GM19455 (cell line): ENCODE results near the gene EIF5.
"Not testable (repeated sequence)": the region's sequence is repeated elsewhere in the genome, so short reads cannot be mapped to it uniquely, and the experiment has no call there.

Source experiments
- ATAC-seq: cut with Tn5 transposase; IDR thresholded peaks from one replicate; pipeline ENCODE4 v1.9.1; 2021; ENCODE audit not compliant: unreplicated experiment

The EIF5 gene

GRCh38 chr14:103332143-103332919 lies 1.7 kb upstream of the EIF5 start:
- no peak for ATAC-seq

DNA sequence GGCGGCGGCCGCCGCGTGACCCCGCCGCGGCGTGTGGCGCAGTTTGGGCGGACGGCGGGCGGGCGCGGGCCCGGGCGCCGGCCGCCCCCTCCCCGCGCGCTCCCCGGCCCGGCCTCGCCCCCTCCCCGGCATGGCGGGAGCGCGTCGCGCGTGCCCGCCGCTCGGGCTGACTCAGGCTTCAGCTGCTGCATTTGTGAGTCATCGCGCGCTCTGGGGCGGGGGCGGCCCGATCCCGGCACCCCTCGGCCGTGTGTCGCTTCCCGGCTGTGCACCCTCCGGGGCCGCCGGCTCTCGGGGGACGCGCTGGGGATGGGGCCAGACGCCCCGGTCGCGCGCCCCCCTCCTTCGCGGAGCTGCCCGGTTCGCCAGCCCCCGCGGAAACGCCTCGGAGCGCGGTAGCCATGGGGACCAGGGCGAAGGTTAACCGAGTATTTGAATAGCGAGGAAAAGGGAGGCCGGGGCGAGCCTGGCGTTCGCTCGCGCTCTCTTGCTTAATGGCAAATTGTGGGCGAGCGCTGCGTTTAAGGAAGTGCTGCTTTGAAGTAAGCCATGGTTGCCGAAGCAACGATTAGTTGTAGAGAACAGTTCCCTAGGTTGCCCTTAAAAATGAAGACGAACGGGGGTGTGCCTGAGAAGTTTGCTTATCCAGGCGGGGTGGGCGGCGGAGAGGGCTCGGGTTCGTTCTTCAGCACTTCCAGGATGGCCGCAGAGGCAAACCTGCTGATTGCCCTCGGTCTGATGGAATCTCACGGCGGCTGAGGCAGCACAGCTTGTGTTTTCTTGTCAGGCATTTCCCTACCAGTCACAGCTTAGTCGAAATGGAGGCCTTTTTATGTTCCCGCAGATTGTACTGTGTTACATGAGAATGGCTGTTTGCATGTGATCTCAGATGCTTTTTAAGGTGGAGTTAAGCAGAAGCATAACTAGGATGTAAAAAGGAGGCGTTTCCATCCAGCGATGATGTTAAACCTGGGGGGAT lies 896 bp downstream of the EIF5 start:
- ATAC-seq = peak; percentile 16

DNA sequence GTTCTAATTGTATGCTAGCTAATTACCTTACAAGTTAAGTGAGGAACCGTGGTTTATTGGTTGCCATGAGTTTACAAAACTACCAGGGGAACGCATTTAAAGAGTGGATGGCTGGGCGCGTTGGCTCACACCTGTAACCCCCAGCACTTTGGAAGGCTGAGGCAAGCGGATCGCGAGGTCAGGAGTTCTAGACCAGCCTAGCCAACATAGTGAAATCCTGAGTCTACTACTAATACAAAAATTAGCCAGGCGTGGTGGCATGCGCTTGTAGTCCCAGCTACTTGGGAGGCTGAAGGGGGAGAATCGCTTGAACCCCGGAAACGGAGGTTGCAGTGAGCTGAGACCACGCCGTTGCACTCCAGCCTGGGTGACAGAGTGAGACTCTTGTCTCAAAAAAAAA lies 2.2 kb downstream of the EIF5 start:
- ATAC-seq = no peak

DNA sequence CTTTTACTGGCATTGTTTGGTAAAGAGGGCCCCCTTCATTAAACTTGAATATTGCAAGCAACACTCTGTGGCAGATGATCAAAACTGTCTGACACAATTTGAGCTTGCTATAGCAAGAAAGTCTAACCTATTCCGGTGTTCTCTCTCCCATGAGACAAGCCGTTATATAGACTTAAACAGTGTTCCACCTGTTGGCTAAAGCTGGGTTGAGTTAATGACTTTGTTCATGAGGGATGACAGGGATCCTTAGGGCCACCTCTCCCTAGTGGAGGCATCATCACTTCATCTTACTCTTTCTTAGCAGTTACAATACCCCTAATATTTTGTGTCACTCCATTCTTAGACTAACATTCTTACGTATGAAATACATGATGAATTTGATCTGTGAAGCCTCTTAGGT lies 3.8 kb downstream of the EIF5 start:
- no peak for ATAC-seq

DNA sequence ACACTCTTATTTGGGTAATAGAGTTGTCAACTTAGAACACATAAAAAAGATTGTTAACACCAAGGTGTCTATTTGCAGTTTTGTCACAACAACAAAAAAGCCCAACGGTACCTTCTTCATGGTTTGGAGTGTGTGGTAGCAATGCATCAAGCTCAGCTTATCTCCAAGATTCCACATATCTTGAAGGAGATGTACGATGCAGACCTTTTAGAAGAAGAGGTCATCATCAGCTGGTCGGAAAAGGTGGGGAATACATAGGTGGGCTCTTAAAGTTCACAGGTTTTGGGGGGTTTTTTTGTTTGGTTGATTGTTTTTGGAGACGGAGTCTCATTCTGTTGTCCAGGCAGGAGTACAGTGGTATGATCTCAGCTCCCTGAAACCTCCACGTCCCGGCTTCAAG lies 5.5 kb downstream of the EIF5 start:
- ATAC-seq = no peak

DNA sequence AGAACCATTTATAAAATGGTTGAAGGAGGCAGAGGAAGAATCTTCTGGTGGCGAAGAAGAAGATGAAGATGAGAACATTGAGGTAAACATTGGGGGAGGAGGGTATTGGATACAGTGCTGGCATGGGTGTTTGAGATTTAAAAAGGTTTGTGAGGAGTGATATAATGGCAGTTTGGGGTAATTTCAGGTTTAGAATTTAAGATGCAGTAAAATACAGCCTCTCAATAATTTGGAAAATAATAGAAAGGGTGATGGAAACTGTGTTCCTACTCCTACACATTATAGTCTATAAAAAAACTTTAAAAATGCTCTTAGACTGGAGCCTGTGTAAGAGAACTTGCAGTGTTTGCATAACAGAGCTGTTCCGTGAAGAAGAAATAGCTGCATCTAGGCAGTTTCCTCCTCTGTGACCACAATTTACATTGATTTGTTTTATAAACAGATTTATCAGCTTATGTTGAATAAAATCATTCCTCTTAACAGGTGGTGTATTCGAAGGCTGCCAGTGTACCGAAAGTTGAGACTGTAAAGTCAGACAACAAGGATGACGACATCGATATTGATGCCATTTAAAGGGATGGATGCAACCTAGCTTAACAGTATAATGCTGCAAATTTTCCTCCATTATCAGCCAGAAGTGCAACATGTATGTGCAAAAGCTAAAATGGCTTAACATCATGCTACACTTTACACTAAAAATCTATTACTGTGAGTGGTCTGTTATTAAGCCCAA lies 6.6 kb downstream of the EIF5 start:
- no peak for ATAC-seq

DNA sequence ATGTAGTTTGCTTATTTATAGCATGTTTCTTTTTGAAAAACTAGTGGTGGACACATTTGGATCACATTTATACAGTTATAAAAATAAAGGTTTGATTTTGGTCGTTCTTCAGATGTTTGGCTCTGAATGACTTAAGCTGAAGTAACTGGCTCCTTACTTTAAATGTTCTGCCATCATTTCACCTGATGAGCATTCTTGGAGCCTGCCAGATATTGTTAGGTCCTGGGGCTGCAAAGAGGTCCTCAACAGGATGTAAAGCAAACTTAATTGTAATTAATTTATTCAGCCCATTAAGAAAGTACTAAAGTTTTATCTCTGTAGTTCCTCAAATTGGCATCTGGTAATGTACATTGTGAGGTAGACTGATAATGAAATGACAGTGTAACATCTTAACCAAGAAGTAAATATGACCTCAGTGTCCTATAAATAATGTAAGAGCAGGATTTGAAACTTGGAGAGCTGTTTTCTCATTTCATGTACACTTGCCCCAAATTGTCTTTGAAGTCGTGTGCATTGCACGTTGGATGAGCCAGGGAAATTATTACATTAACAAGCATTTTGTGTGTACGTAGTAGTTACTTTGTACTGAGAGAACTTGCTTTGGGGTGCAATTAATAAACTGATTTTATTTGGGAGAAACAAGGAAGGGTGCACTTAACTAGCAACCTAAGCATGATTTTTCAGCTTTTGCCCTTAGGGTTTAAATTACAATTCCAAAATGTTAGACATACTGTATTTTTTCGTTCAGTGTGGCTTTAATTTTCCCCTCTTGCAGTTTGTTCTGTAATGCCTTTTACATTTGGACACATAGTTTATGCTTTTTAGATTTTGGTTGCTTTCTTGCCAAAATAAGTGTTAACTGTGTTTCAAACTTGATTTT lies 7.5 kb downstream of the EIF5 start:
- ATAC-seq = no peak

GRCh38 chr14:103343164-103343879 lies 9.3 kb downstream of the EIF5 start:
- ATAC-seq = no peak

DNA sequence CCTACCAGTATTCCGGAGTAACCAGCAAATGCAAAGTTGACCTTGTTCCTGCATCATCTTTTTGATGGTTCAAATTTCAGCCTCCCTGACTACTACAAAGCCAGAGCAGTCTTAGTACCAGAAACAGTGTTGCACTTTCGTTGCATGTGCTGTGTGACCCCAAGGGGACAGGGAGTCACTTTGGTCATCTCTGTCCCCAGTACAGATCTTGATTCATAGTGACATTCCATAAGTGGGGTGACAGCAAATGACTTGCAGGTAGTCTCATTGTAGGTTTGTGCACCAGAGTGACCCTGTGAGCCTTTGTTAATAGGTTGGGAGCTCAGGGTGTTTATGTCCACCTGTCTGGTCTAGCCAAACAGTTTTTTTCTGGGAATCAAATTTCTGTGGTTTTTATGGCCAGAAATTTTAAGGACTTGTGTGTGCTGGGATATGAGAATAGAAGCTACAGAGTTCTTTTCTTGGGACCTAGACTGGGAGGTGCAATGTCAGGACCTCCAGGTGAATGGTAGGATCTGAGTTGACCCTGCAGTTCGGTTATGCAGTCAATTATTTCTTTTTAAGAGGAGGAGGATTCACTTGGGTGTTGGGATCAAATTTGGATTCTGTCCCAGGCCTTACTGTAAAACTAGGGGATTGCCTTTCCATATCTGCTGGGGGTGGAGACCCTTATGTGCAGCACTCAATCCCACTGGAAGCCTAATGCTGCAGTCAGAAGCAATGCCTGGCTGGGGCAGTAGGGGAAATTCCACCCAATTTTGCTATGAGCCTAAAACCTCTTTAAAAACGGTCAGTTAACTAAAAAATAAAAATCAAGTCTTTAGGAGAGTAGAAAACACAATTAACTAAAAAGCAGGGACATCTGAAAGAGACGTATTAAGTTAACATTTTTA lies 10.1 kb downstream of the EIF5 start:
- ATAC-seq = no peak

GRCh38 chr14:103346286-103346685 lies 12.2 kb downstream of the EIF5 start:
- ATAC-seq = no peak

GRCh38 chr14:103347091-103347815 lies 13.2 kb downstream of the EIF5 start:
- no peak for ATAC-seq

GRCh38 chr14:103348154-103348553 lies 14.1 kb downstream of the EIF5 start:
- ATAC-seq = no peak

DNA sequence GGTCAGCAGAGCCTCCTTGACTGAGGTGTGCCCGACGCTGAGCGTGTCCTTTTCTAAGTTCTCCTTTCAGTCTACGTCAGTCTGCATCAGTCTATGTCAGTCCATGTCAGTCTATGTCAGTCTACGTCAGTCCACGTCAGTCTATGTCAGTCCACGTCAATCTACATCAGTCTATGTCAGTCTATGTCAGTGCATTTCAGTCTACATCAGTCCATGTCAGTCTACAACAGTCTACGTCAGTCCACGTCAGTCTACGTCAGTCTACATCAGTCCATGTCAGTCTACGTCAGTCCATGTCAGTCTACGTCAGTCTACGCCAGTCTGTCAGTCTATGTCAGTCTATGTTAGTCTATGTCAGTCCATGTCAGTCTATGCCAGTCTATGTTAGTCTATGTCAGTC lies 15.9 kb downstream of the EIF5 start:
- no peak for ATAC-seq

DNA sequence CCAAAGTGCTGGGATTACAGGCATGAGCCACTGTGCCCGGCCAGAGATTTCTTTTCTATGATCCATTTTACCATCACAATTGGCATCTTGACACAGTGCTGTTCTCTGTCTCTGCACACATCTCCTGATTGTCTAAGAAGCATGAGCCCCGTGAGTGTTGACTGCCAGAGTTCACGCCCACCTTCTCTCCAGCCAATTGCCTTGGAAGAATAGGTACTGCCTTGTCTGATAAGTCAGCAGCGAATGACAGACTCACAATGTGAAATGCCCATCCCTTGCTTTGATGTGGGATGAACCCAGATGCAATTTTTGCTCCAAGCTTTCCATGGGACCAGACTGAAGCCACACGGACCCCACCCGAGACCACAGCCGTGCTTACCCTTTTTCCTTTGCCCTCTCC lies 19.3 kb downstream of the EIF5 start:
- no peak for ATAC-seq

- no peak for ATAC-seq
Measured at GRCh38 chr14:103354141-103354540, 20.1 kb downstream of the EIF5 start.

DNA sequence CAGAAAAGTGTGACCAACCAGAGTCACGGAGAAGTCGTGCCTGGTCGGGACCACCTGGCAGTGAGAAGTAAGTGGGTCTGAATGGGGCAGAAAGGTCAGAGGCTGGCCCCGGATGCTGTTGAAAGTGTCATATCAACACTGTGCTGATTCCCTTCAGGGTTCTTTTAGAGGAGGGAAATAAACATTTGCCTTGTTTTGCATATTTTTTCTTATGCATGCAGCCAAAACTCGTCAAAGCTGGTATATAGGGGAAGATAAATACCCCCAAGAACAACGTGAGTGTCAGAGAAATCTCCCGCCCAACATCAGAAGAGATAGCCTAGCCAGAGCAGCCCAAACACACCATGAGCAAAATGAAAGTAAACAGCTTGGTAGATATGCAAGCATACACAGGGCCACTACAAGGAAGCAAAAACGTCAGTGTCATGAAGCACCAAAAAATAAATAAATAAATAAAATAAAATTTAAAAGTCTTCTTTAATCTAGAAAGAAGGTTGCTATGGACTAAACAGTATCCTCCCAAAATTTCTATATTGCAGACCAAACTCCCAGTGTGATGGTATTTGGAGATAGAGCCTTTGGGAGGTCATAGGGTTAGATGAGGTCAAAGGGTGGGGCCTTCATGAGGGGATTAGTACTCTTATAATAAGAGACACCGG lies 22.1 kb downstream of the EIF5 start:
- no peak for ATAC-seq

GRCh38 chr14:103357552-103357951 lies 23.5 kb downstream of the EIF5 start:
- not testable (repeated sequence) for ATAC-seq

DNA sequence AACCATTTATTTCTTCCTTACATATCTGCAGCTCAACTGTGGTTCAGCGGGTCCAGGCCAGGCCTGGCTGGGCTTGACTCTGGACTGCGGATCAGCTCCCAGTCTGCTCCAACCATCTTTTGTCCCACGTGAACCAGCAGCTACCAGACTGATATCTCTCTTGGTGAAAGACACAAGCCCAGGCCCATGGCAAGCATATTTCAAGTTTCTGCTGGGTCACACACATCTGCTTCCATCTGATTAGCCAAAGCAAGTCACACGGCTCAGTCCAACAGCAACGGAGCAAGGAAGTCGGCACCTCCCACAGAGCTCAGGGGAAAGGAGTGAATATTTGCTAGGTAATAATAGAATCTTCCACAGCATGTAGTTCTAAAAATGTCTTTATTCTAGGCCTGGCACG lies 26.5 kb downstream of the EIF5 start:
- no peak for ATAC-seq
